Type B pancreatic cell (in vitro differentiated cells): ENCODE measurements around the gene SLC25A30. TPM values are rescaled to one million over a fixed set of nuclear protein-coding genes. Genes with fewer than 3 reads are reported as not detected.
"Not testable (repeated sequence)": the region's sequence is repeated elsewhere in the genome, so short reads cannot be mapped to it uniquely, and the experiment has no call there.

ENCODE experiments used
- DNase-seq: peaks from one replicate; pipeline ENCODE4 v3.0.0; 2021; ENCODE audit warnings: mixed read lengths; ENCODE audit not compliant: unreplicated experiment; ENCODE audit errors: extremely low spot score
- H3K27ac Mint-ChIP-seq: 2 replicates; pipeline ENCODE4 v1.8.0; 2021; ENCODE audit warnings: mild to moderate bottlenecking, mixed read lengths
- H3K27me3 Mint-ChIP-seq: 2 replicates; pipeline ENCODE4 v1.8.0; 2021; ENCODE audit warnings: mixed read lengths
- H3K36me3 Mint-ChIP-seq: 2 replicates; pipeline ENCODE4 v1.8.0; 2021; ENCODE audit warnings: mixed read lengths
- H3K4me1 Mint-ChIP-seq: one replicate; pipeline ENCODE4 v1.8.0; 2021; ENCODE audit warnings: mixed read lengths; ENCODE audit not compliant: unreplicated experiment
- H3K4me3 Mint-ChIP-seq: 2 replicates; pipeline ENCODE4 v1.8.0; 2021; ENCODE audit warnings: mild to moderate bottlenecking, mixed read lengths
- H3K9me3 Mint-ChIP-seq: 2 replicates; pipeline ENCODE4 v1.8.0; 2021; ENCODE audit warnings: mixed read lengths
- total RNA-seq: library from RNA; stranded (reverse); gene quantifications from 2 replicates; pipeline ENCODE4 v1.2.1, GENCODE V29; 2021; ENCODE audit warnings: low replicate concordance
- TF ChIP-seq, protein P1 (sequence below): fragments of 200-600 bp; sonication (generic); conservative IDR thresholded peaks from 2 replicates; pipeline ENCODE4 v1.5.0; 2021; ENCODE audit warnings: antibody characterized with exemption, mild to moderate bottlenecking

Gene SLC25A30
- total RNA-seq, 1 donor from 2014 or later: 7.6 TPM

DNA sequence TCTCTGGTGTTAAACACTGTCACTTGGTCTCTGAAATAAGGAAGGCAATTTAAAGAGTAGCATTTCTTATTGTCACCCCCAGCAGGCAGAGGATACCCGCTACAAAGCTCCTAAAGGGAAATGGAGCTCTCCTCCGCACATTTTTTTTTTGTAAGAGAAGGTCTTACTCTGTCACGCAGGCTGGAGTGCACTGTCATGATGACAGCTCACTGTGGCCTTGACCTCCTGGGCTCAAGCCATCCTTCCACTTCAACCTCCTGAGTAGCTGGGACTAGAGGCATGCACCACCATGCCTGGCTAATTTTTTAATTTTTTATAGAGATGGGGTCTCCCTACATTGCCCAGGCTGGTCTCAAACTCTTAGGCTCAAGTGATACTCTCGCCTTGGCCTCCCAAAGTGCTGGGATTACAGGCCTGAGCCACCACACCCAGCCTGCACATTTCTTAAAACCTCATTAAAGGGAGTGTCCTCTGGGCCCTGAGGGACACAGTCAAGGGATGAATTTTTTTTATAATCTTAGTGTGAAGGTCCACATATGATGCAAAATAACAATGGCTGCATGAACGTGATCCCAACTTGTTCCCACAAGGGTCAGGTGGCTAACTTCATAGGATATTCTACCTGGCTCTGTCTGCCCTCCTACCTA, 32.1 kb downstream of the SLC25A30 start:
- Mint-ChIP-seq H3K27ac (no peak overlapping the region), H3K36me3 (peaks cover 25% of the 10 kb centered on the region), H3K4me1 (no peaks in the 10 kb centered on the region), H3K4me3 (no peak overlapping the region), H3K9me3 (no peaks in the 10 kb centered on the region), H3K27me3 (no peaks in the 10 kb centered on the region)
- DNase-seq: no peak
- TF ChIP-seq, protein P1, sequence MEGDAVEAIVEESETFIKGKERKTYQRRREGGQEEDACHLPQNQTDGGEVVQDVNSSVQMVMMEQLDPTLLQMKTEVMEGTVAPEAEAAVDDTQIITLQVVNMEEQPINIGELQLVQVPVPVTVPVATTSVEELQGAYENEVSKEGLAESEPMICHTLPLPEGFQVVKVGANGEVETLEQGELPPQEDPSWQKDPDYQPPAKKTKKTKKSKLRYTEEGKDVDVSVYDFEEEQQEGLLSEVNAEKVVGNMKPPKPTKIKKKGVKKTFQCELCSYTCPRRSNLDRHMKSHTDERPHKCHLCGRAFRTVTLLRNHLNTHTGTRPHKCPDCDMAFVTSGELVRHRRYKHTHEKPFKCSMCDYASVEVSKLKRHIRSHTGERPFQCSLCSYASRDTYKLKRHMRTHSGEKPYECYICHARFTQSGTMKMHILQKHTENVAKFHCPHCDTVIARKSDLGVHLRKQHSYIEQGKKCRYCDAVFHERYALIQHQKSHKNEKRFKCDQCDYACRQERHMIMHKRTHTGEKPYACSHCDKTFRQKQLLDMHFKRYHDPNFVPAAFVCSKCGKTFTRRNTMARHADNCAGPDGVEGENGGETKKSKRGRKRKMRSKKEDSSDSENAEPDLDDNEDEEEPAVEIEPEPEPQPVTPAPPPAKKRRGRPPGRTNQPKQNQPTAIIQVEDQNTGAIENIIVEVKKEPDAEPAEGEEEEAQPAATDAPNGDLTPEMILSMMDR: no peak

- Mint-ChIP-seq H3K4me1 (no peaks in the 10 kb centered on the region), H3K27ac (no peak overlapping the region), H3K36me3 (peaks cover 18% of the 10 kb centered on the region), H3K4me3 (no peak overlapping the region), H3K9me3 (no peaks in the 10 kb centered on the region), H3K27me3 (no peaks in the 10 kb centered on the region)
- TF ChIP-seq, protein P1: no peak
- no peak for DNase-seq
These were observed 32.9 kb downstream of the SLC25A30 start for GRCh38 chr13:45385320-45385719.

DNA sequence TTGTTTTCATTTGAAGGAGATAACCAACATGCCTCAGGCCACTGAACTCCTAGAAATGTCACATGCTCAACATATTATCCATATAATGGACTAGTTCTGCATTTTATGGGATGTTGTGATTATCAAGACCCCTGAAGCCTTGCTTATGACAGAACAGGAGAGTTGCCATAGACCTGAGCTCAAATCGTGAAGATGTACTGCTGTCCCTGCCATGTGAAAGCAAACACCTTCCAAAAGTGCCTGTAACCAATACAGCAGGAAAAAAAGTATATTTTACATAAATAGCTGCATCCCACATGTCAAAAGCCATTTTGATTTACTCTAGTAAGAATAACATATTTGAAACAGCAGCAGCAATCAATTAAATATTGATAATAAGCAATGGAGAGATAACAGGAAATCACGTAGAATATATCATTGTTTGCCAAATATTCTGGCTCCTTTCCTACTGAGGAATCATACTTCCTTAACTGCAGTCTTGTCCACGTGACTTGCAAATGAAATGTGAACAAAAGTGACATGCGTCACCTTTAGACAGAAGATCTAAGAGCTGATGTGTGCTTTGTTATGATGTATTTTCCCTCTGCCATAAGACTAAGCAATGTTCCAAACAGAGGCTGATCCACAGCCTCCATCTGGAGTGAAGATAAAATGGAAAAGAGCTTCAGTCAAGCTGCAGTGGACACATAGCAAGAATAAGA, 33.5 kb downstream of the SLC25A30 start:
- no peak for DNase-seq
- Mint-ChIP-seq H3K4me1 (no peaks in the 10 kb centered on the region), H3K9me3 (no peaks in the 10 kb centered on the region), H3K27me3 (no peaks in the 10 kb centered on the region), H3K27ac (no peak overlapping the region), H3K36me3 (peaks cover 16% of the 10 kb centered on the region), H3K4me3 (no peak overlapping the region)
- TF ChIP-seq, protein P1: no peak

- not testable (repeated sequence) for H3K27ac Mint-ChIP-seq, H3K4me1 Mint-ChIP-seq, DNase-seq, H3K27me3 Mint-ChIP-seq, H3K9me3 Mint-ChIP-seq, H3K4me3 Mint-ChIP-seq
- H3K36me3 Mint-ChIP-seq: peaks cover 16% of the 10 kb centered on the region
These were observed 35.4 kb downstream of the SLC25A30 start for GRCh38 chr13:45382739-45383138.

GRCh38 chr13:45381196-45381595, 37.0 kb downstream of the SLC25A30 start:
- no peak for DNase-seq
- no peaks in the 10 kb centered on the region for H3K9me3 Mint-ChIP-seq
- H3K27ac Mint-ChIP-seq: no peak overlapping the region
- peaks cover 7% of the 10 kb centered on the region for H3K36me3 Mint-ChIP-seq
- no peaks in the 10 kb centered on the region for H3K4me1 Mint-ChIP-seq
- no peak overlapping the region for H3K4me3 Mint-ChIP-seq
- TF ChIP-seq, protein P1: no peak
- H3K27me3 Mint-ChIP-seq: no peaks in the 10 kb centered on the region

DNA sequence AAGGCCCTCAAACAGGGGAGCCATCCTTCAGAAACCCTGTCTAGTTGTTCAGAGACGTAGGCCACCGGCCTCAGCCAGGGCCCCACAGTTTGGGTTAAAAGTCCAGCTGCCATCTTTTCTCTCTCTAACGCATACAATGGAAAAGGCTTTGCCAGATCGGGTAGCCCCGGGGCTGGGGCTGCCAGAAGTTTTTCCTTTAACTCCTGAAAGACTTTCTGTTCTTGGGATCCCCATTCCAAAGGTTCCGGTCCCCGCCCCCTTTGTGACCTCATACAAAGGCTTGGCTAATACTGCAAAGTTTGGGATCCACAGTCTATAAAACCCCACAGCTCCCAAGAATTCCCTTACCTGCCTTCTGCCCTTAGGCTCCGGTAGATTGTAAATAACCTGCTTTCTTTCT, 37.5 kb downstream of the SLC25A30 start:
- not testable (repeated sequence) for H3K27me3 Mint-ChIP-seq, H3K4me3 Mint-ChIP-seq, H3K9me3 Mint-ChIP-seq, H3K27ac Mint-ChIP-seq, DNase-seq, H3K36me3 Mint-ChIP-seq, H3K4me1 Mint-ChIP-seq

DNA sequence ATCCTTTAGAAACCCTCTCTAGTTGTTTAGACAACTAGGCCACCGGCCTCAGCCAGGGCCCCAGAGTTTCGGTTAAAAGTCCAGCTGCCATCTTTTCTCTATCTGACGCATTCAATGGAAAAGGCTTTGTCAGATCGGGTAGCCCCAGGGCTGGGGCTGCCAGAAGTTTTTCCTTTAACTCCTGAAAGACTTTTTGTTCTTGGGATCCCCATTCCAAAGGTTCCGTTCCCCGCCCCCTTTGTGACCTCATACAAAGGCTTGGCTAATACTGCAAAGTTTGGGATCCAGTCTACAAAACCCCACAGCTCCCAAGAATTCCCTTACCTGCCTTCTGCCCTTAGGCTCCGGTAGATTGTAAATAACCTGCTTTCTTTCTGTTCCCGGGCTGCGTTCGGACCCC, 38.7 kb downstream of the SLC25A30 start:
- not testable (repeated sequence) for DNase-seq, H3K9me3 Mint-ChIP-seq, H3K4me1 Mint-ChIP-seq, H3K4me3 Mint-ChIP-seq, H3K36me3 Mint-ChIP-seq, H3K27me3 Mint-ChIP-seq, H3K27ac Mint-ChIP-seq

DNA sequence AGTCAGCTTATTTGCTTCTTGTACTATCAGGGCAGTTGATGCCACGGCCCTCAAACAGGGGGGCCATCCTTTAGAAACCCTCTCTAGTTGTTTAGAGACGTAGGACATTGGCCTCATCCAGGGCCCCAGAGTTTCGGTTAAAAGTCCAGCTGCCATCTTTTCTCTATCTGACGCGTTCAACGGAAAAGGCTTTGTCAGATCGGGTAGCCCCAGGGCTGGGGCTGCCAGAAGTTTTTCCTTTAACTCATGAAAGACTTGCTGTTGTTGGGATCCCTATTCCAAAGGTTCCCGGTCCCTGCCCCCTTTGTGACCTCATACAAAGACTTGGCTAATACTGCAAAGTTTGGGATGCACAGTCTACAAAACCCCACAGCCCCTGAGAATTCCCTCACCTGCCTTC, 39.4 kb downstream of the SLC25A30 start:
- not testable (repeated sequence) for H3K27me3 Mint-ChIP-seq, H3K9me3 Mint-ChIP-seq

GRCh38 chr13:45377314-45377713, 40.9 kb downstream of the SLC25A30 start:
- not testable (repeated sequence) for H3K4me3 Mint-ChIP-seq, DNase-seq, H3K27me3 Mint-ChIP-seq, H3K9me3 Mint-ChIP-seq, H3K27ac Mint-ChIP-seq
- Mint-ChIP-seq H3K4me1 (peaks cover 13% of the 10 kb centered on the region), H3K36me3 (peaks cover 10% of the 10 kb centered on the region)

More for the DNA sequence above, 39.4 kb downstream of the SLC25A30 start:
- not testable (repeated sequence) for H3K4me1 Mint-ChIP-seq, DNase-seq, H3K4me3 Mint-ChIP-seq, H3K36me3 Mint-ChIP-seq, H3K27ac Mint-ChIP-seq

DNA sequence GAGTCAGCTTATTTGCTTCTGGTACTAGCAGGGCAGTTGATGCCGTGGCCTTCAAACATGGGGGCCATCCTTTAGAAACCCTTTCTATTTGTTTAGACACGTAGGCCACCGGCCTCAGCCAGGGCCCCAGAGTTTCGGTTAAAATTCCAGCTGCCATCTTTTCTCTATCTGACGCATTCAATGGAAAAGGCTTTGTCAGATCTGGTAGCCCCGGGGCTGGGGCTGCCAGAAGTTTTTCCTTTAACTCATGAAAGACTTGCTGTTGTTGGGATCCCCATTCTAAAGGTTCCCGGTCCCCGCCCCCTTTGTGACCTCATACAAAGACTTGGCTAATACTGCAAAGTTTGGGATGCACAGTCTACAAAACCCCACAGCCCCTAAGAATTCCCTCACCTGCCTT, 41.5 kb downstream of the SLC25A30 start:
- H3K27ac Mint-ChIP-seq, H3K27me3 Mint-ChIP-seq, DNase-seq, H3K9me3 Mint-ChIP-seq, H3K4me3 Mint-ChIP-seq: not testable (repeated sequence)
- H3K4me1 Mint-ChIP-seq: peaks cover 13% of the 10 kb centered on the region
- H3K36me3 Mint-ChIP-seq: peaks cover 10% of the 10 kb centered on the region
